Activated CD4-positive, CD25-positive, alpha-beta regulatory T cell (primary cell): ENCODE data around the gene NRG2.

ENCODE experiments used
- DNase-seq, 4 experiments: peaks; one replicate each; lab custom pipeline; 2025; lab: John Stamatoyannopoulos, UW

Gene NRG2

GRCh38 chr5:140010798-140011197 is 32.3 kb downstream of the NRG2 start:
- no peak for DNase-seq

GRCh38 chr5:140007311-140007710 is 35.8 kb downstream of the NRG2 start:
- DNase-seq, result no peak

- no peak for DNase-seq
These were observed 37.9 kb downstream of the NRG2 start for GRCh38 chr5:140005145-140005591.

GRCh38 chr5:140004174-140004573 is 38.9 kb downstream of the NRG2 start:
- no peak for DNase-seq

GRCh38 chr5:140003519-140003918 is 39.6 kb downstream of the NRG2 start:
- no peak for DNase-seq

- no peak for DNase-seq
These were observed 42.8 kb downstream of the NRG2 start for GRCh38 chr5:140000332-140000731.

- DNase-seq, result no peak
These were observed 44.3 kb downstream of the NRG2 start for GRCh38 chr5:139998837-139999236.

- DNase-seq, result no peak
These were observed 45.8 kb downstream of the NRG2 start for GRCh38 chr5:139997276-139997675.

GRCh38 chr5:139995929-139996328 is 47.2 kb downstream of the NRG2 start:
- DNase-seq, result no peak

- no peak for DNase-seq
These were observed 48.9 kb downstream of the NRG2 start for GRCh38 chr5:139994234-139994633.

GRCh38 chr5:139985733-139986132 is 57.4 kb downstream of the NRG2 start:
- DNase-seq, result no peak

- no peak for DNase-seq
These were observed 57.8 kb downstream of the NRG2 start for GRCh38 chr5:139985290-139985689.

GRCh38 chr5:139984816-139985215 is 58.3 kb downstream of the NRG2 start:
- DNase-seq, result no peak

GRCh38 chr5:139982975-139983240 is 60.2 kb downstream of the NRG2 start:
- no peak for DNase-seq

- DNase-seq, result no peak
These were observed 60.7 kb downstream of the NRG2 start for GRCh38 chr5:139982157-139982974.

- no peak for DNase-seq
These were observed 62.3 kb downstream of the NRG2 start for GRCh38 chr5:139980765-139981164.

GRCh38 chr5:139979943-139980342 is 63.2 kb downstream of the NRG2 start:
- DNase-seq, result no peak

- DNase-seq, result no peak
These were observed 63.6 kb downstream of the NRG2 start for GRCh38 chr5:139979518-139979917.

GRCh38 chr5:139976703-139977102 is 66.4 kb downstream of the NRG2 start:
- no peak for DNase-seq

GRCh38 chr5:139975942-139976341 is 67.2 kb downstream of the NRG2 start:
- no peak for DNase-seq

- no peak for DNase-seq
These were observed 67.8 kb downstream of the NRG2 start for GRCh38 chr5:139975306-139975705.

GRCh38 chr5:139974661-139975060 is 68.4 kb downstream of the NRG2 start:
- no peak for DNase-seq

- no peak for DNase-seq
These were observed 71.8 kb downstream of the NRG2 start for GRCh38 chr5:139971202-139971725.

- no peak for DNase-seq
These were observed 73.8 kb downstream of the NRG2 start for GRCh38 chr5:139969318-139969717.
